A673 (cell line): ENCODE results near the gene LRIG3. TPM values are rescaled to one million over a fixed set of nuclear protein-coding genes. Genes with fewer than 3 reads are reported as not detected.
"Not testable (repeated sequence)": the region's sequence is repeated elsewhere in the genome, so short reads cannot be mapped to it uniquely, and the experiment has no call there.

Experiments used
- BruUV-seq: library from RNA; stranded (reverse); fragments of 400-500 nt; replicated peaks from 2 replicates; lab custom pipeline; 2021; lab: Mats Ljungman, UMichigan
- CTCF ChIA-PET: fragments of 300-600 bp; sonication (Branson Sonifier 250); formaldehyde crosslinking; loops from one replicate; lab custom pipeline; 2022; ENCODE audit warnings: antibody characterized with exemption; lab: Charles Lee
- POLR2A ChIA-PET: fragments of 300-600 bp; sonication (Branson Sonifier 250); formaldehyde crosslinking; loops from one replicate; lab custom pipeline; 2022; ENCODE audit warnings: antibody characterized with exemption; ENCODE audit not compliant: low non-redundant PET; lab: Charles Lee
- DNase-seq: peaks from one replicate; pipeline ENCODE4 v3.0.0-alpha.2; 2015; ENCODE audit warnings: low spot score
- H3K27ac ChIP-seq: fragments of 200-600 bp; sonication (generic); 2 replicates; pipeline ENCODE4 v1.5.1; 2016; ENCODE audit warnings: mixed run types, low read depth, mild to moderate bottlenecking, mixed read lengths, antibody characterized with exemption, low read length; ENCODE audit not compliant: poor library complexity, severe bottlenecking
- H3K27me3 ChIP-seq: fragments of 200-600 bp; sonication (generic); replicated peaks from 2 replicates; pipeline ENCODE4 v1.6.1; 2017; ENCODE audit warnings: mixed run types, low read depth, mild to moderate bottlenecking, mixed read lengths, antibody characterized with exemption, low read length; ENCODE audit not compliant: insufficient read depth, poor library complexity
- H3K36me3 ChIP-seq: fragments of 200-600 bp; sonication (generic); 2 replicates; pipeline ENCODE4 v1.6.1; 2016; ENCODE audit warnings: mixed run types, mild to moderate bottlenecking, mixed read lengths, antibody characterized with exemption, low read length; ENCODE audit not compliant: insufficient read depth, poor library complexity, severe bottlenecking
- H3K4me1 ChIP-seq: fragments of 200-600 bp; sonication (generic); 2 replicates; pipeline ENCODE4 v1.6.1; 2017; ENCODE audit warnings: mixed run types, mild to moderate bottlenecking, mixed read lengths, antibody characterized with exemption, low read length; ENCODE audit not compliant: insufficient read depth, poor library complexity, severe bottlenecking
- H3K4me3 ChIP-seq: fragments of 200-600 bp; sonication (generic); 2 replicates; pipeline ENCODE4 v1.5.1; 2016; ENCODE audit warnings: low read depth, mixed run types, mild to moderate bottlenecking, mixed read lengths, low read length; ENCODE audit not compliant: poor library complexity, severe bottlenecking
- H3K9me3 ChIP-seq: fragments of 200-600 bp; sonication (generic); 2 replicates; pipeline ENCODE4 v1.6.1; 2016; ENCODE audit warnings: mixed run types, low read depth, mild to moderate bottlenecking, mixed read lengths, antibody characterized with exemption, low read length; ENCODE audit not compliant: poor library complexity, severe bottlenecking
- CTCF ChIP-seq: fragments of 300-800, 200-600 bp; sonication (generic); conservative IDR thresholded peaks from 2 replicates; pipeline ENCODE4 v1.5.1; 2017; ENCODE audit warnings: low read depth, mild to moderate bottlenecking, antibody characterized with exemption, low read length, moderate library complexity, mixed read lengths
- EZH2 ChIP-seq: fragments of 200-600 bp; sonication (generic); IDR thresholded peaks from 2 replicates; pipeline ENCODE4 v1.6.1; 2017; ENCODE audit warnings: borderline replicate concordance, low read depth, mild to moderate bottlenecking, mixed read lengths, antibody characterized with exemption, low read length; ENCODE audit not compliant: poor library complexity, severe bottlenecking
- intact Hi-C: fragments of 100-400 bp; cut with micrococcal nuclease; formaldehyde crosslinking; loops from one replicate; pipeline ENCODE4 v1.10.0; 2022; ENCODE audit not compliant: unreplicated experiment
- total RNA-seq: library from RNA; stranded (reverse); gene quantifications from 2 replicates; pipeline ENCODE4 v1.2.3, GENCODE V29; 2021

LRIG3 gene
- total RNA-seq, 1 experiment from 2014 or later: 13.4 TPM

GRCh38 chr12:58860788-58861240 is 59.5 kb downstream of the LRIG3 start:
- Histone ChIP-seq H3K9me3 (no peaks in the 10 kb centered on the region), H3K4me1 (no peaks in the 10 kb centered on the region), H3K4me3 (no peak overlapping the region), H3K27me3 (no peaks in the 10 kb centered on the region), H3K27ac (no peak overlapping the region), H3K36me3 (no peaks in the 10 kb centered on the region)
- CTCF ChIA-PET: interaction anchor here (0.6 kb wide), 1 partner anchor 27 kb away, joined by 3 read pairs; no protein-coding TSS in a partner anchor
- DNase-seq: peak; percentile 14
- intact Hi-C loops: no loop called here
- POLR2A ChIA-PET: no interaction called here
- TF ChIP-seq EZH2 (no peak), CTCF (no peak)
- BruUV-seq: no TSS peak

DNA sequence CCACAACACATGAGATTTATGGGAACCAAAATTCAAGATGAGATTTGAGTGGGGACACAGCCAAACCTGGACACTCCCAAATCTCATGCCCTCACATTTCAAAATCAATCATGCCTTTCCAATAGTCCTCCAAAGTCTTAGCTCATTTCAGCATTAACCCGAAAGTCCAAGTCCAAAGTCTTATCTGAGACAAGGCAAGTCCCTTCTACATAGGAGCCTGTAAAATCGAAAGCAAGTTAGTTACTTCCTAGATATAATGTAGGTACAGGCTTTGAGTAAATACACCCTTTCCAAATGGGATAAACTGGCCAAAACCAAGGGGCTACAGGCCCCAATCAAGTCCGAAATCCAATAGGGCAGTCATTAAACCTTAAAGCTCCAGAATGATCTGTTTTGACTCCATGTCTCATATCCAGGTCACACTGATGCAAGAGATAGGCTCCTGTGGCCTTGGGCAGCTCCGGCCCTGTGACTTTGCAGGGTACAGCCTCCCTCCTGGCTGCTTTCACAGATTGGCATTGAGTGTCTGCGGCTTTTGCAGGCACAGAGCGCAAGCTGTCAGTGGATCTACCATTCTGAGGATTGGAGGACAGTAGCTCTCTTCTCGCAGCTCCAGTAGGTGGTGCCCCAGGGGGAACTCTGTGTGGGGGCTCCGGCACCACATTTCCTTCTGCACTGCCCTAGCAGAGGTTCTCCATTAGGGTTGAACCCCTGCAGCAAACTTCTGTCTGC is 60.1 kb downstream of the LRIG3 start:
- ChIA-PET CTCF (no interaction called here), POLR2A (no interaction called here)
- no TSS peak for BruUV-seq

GRCh38 chr12:58858030-58858429 is 62.3 kb downstream of the LRIG3 start:
- Histone ChIP-seq H3K36me3 (no peaks in the 10 kb centered on the region), H3K9me3 (no peaks in the 10 kb centered on the region), H3K4me3 (no peak overlapping the region), H3K27me3 (no peaks in the 10 kb centered on the region), H3K27ac (no peak overlapping the region), H3K4me1 (no peaks in the 10 kb centered on the region)
- no TSS peak for BruUV-seq
- CTCF ChIA-PET: no interaction called here
- POLR2A ChIA-PET: no interaction called here
- no peak for TF ChIP-seq CTCF
- TF ChIP-seq EZH2: no peak
- intact Hi-C loops: no loop called here
- DNase-seq: no peak

More for the DNA sequence above, 60.1 kb downstream of the LRIG3 start:
- no peak for DNase-seq
- Histone ChIP-seq H3K9me3 (no peaks in the 10 kb centered on the region), H3K27ac (no peak overlapping the region), H3K4me1 (no peaks in the 10 kb centered on the region), H3K27me3 (no peaks in the 10 kb centered on the region), H3K4me3 (no peak overlapping the region), H3K36me3 (no peaks in the 10 kb centered on the region)
- TF ChIP-seq EZH2: no peak
- no peak for TF ChIP-seq CTCF
- intact Hi-C loops: no loop called here

GRCh38 chr12:58857206-58857605 is 63.1 kb downstream of the LRIG3 start:
- H3K9me3 ChIP-seq, CTCF ChIA-PET, DNase-seq, H3K36me3 ChIP-seq, POLR2A ChIA-PET, H3K27me3 ChIP-seq, H3K4me1 ChIP-seq, H3K4me3 ChIP-seq, BruUV-seq, H3K27ac ChIP-seq, intact Hi-C loops: not testable (repeated sequence)

DNA sequence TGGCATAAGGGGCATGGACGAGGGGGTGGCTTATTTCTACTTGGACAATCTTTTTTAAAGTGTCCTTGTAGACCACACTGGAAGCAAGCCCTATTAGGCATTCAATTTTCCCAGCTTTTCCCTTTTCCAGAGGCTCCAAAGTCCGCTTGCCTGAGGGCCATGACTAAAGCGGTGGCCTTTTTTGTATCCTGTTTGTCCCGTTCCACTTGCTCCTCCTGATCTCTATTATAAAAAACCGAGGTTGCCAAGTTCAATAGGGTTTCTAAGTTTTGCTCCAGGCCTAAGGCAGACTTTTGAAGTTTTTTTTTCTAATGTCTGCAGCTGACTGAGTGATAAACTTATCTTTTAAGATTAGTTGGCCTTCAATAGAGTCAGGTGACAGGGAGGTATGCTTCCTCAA is 64.7 kb downstream of the LRIG3 start:
- CTCF ChIA-PET, intact Hi-C loops, H3K27me3 ChIP-seq, DNase-seq, POLR2A ChIA-PET, H3K4me1 ChIP-seq, H3K36me3 ChIP-seq, H3K27ac ChIP-seq, H3K9me3 ChIP-seq, H3K4me3 ChIP-seq, BruUV-seq: not testable (repeated sequence)
